ENCODE data around the gene PABPN1L.

- TF ChIP-seq ZNF274 (IDR thresholded peaks at IDR 0.05; ENCODE audit: low read depth, low read length) (no peak), YY1 (IDR thresholded peaks at IDR 0.05; ENCODE audit: insufficient read depth, insufficient read length) (no peak), SUZ12 (IDR thresholded peaks at IDR 0.05; ENCODE audit: extremely low read depth, insufficient read depth, insufficient read length) (no peak)
Observed at GRCh38 chr16:88905563-88905962, 39.1 kb upstream of the PABPN1L start.
